Testis (tissue), 2 donors: ENCODE measurements around the gene ZDHHC19.

Experiments used
- CTCF ChIP-seq, 3 experiments: fragments of 450-650 bp in 2 of 3; fragments of 200-600 bp in 1 of 3; sonication (generic) in 1 of 3; IDR thresholded peaks; one replicate each; pipeline ENCODE4 v1.5.1; 2016 to 2019; ENCODE audit warnings: antibody characterized with exemption in 3 of 3, mild to moderate bottlenecking in 2 of 3, moderate library complexity in 1 of 3
- POLR2A ChIP-seq: fragments of 450-650 bp; IDR thresholded peaks from one replicate; pipeline ENCODE4 v1.6.1; 2017; ENCODE audit warnings: antibody characterized with exemption, mild to moderate bottlenecking, moderate library complexity

GRCh38 chr3:196232154-196232881, 21.1 kb upstream of the ZDHHC19 start:
- no peak for TF ChIP-seq CTCF (IDR thresholded peaks at IDR 0.05)
- TF ChIP-seq POLR2A, result no peak
